B cell (primary cell): Measurements from ENCODE around the gene AFF3. TPM values are rescaled to one million over a fixed set of nuclear protein-coding genes. Genes with fewer than 3 reads are reported as not detected.

Experiments
- ATAC-seq: fragments of 200-7000 bp; cut with Tn5 transposase; one replicate; pipeline ENCODE4 v1.10.0; 2021; ENCODE audit warnings: low read depth, mild to moderate bottlenecking, moderate number of reproducible peaks, moderate library complexity
- CTCF ChIA-PET: fragments of 350-600 bp; sonication (Branson Sonifier 250); formaldehyde crosslinking; loops from one replicate; lab custom pipeline; 2021; ENCODE audit warnings: antibody characterized with exemption, inconsistent platforms; lab: Charles Lee
- POLR2A ChIA-PET: fragments of 350-600 bp; sonication (Branson Sonifier 250); formaldehyde crosslinking; loops from one replicate; lab custom pipeline; 2021; ENCODE audit warnings: antibody characterized with exemption; lab: Charles Lee
- DNase-seq: peaks from one replicate; pipeline ENCODE4 v3.0.0; 2013
- H2AFZ ChIP-seq: 2 replicates; pipeline ENCODE4 v1.6.1; 2012; ENCODE audit warnings: mild to moderate bottlenecking, low read depth, low read length; ENCODE audit not compliant: insufficient read depth, poor library complexity, severe bottlenecking
- H3K27ac ChIP-seq, 2 donors: 1 replicate in 1 of 2; 2 replicates in 1 of 2; pipeline ENCODE4 v1.5.1; 2012 to 2013; ENCODE audit warnings: low read length in 2 of 2, mild to moderate bottlenecking in 2 of 2, moderate library complexity in 1 of 2
- H3K27me3 ChIP-seq, 4 experiments: fragments of 200-600 bp in 1 of 4; sonication (generic) in 1 of 4; replicated peaks in 1 of 4; 1 replicate in 2 of 4; 2 replicates in 2 of 4; pipeline versions ENCODE4 v1.6.1 to v1.7.0; 2013 to 2016; ENCODE audit warnings: low read length in 3 of 4, mild to moderate bottlenecking in 2 of 4, mixed read lengths in 1 of 4, moderate library complexity in 1 of 4; ENCODE audit not compliant: insufficient read depth in 4 of 4, control insufficient read depth in 3 of 4; ENCODE audit errors: control extremely low read depth in 1 of 4
- H3K36me3 ChIP-seq, 2 experiments: replicated peaks in 1 of 2; 1 replicate in 1 of 2; 2 replicates in 1 of 2; pipeline versions ENCODE4 v1.6.1 to v1.7.1; 2013; ENCODE audit warnings: low read length in 1 of 2; ENCODE audit not compliant: insufficient read depth in 2 of 2, control insufficient read depth in 1 of 2; ENCODE audit errors: control extremely low read depth in 1 of 2, extremely low read depth in 1 of 2
- H3K4me1 ChIP-seq, 2 donors: fragments of 200-600 bp in 1 of 2; sonication (generic) in 1 of 2; 1 replicate in 1 of 2; 2 replicates in 1 of 2; pipeline versions ENCODE4 v1.5.1 to v1.6.1; 2013 to 2017; ENCODE audit warnings: low read length in 2 of 2; ENCODE audit not compliant: control insufficient read depth in 2 of 2, insufficient read depth in 2 of 2
- H3K4me2 ChIP-seq: replicated peaks from 2 replicates; pipeline ENCODE3; 2012; ENCODE audit warnings: mild to moderate bottlenecking, low read depth, low read length; ENCODE audit not compliant: poor library complexity, severe bottlenecking
- H3K4me3 ChIP-seq, 5 experiments: fragments of 200-600 bp in 1 of 5; sonication (generic) in 1 of 5; 1 replicate in 3 of 5; 2 replicates in 2 of 5; pipeline versions ENCODE4 v1.5.1 to v1.7.0; 2011 to 2016; ENCODE audit warnings: low read length in 4 of 5, mild to moderate bottlenecking in 4 of 5, low read depth in 2 of 5, control low read depth in 1 of 5, moderate library complexity in 1 of 5; ENCODE audit not compliant: insufficient read depth in 1 of 5; ENCODE audit errors: control extremely low read depth in 1 of 5, extremely low read depth in 1 of 5
- H3K79me2 ChIP-seq: fragments of 200-600 bp; sonication (generic); one replicate; pipeline ENCODE4 v1.6.0; 2016; ENCODE audit warnings: low read length; ENCODE audit not compliant: control insufficient read depth, insufficient read depth
- H3K9ac ChIP-seq: fragments of 200-600 bp; sonication (generic); 2 replicates; pipeline ENCODE4 v1.6.1; 2017; ENCODE audit warnings: mild to moderate bottlenecking, low read length, moderate library complexity
- H3K9me3 ChIP-seq, 3 donors: one replicate each; pipeline versions ENCODE4 v1.6.1 to v1.7.1; 2013; ENCODE audit warnings: low read length in 2 of 3; ENCODE audit not compliant: control insufficient read depth in 2 of 3, insufficient read depth in 1 of 3; ENCODE audit errors: control extremely low read depth in 1 of 3
- H4K20me1 ChIP-seq: 2 replicates; pipeline ENCODE4 v1.6.0; 2012; ENCODE audit warnings: mild to moderate bottlenecking, low read length; ENCODE audit not compliant: insufficient read depth, control insufficient read depth, poor library complexity, severe bottlenecking
- H3K27ac Mint-ChIP-seq: one replicate; pipeline ENCODE4 v1.8.0; 2021; ENCODE audit warnings: mixed read lengths
- H3K27me3 Mint-ChIP-seq: one replicate; pipeline ENCODE4 v1.8.0; 2021; ENCODE audit warnings: mixed read lengths
- H3K4me1 Mint-ChIP-seq: one replicate; pipeline ENCODE4 v1.8.0; 2021; ENCODE audit warnings: mixed read lengths
- H3K4me3 Mint-ChIP-seq: one replicate; pipeline ENCODE4 v1.8.0; 2021; ENCODE audit warnings: mixed read lengths
- H3K9me3 Mint-ChIP-seq: one replicate; pipeline ENCODE4 v1.8.0; 2022; ENCODE audit warnings: mixed read lengths; ENCODE audit not compliant: insufficient read depth
- CTCF ChIP-seq: fragments of 200-600 bp; IDR thresholded peaks from one replicate; pipeline ENCODE4 v1.8.0; 2022; ENCODE audit warnings: antibody characterized with exemption, mild to moderate bottlenecking
- EZH2 ChIP-seq: IDR thresholded peaks from 2 replicates; pipeline ENCODE4 v1.6.1; 2012; ENCODE audit warnings: borderline replicate concordance, low read depth, mild to moderate bottlenecking, moderate library complexity, low read length; ENCODE audit not compliant: insufficient read depth, poor library complexity, severe bottlenecking
- WGBS: methylation state at CpG from one replicate; pipeline ENCODE4 v1.1.5; 2013; ENCODE audit warnings: missing lambda C conversion rate; ENCODE audit not compliant: insufficient coverage; 5-methylcytosine and 5-hydroxymethylcytosine counted together
- intact Hi-C: fragments of 100-400 bp; cut with micrococcal nuclease; formaldehyde crosslinking; loops from one replicate; pipeline ENCODE4 v1.10.0; 2022
- polyA plus RNA-seq: library from polyadenylated mRNA; depleted of rRNA; stranded (reverse); fragments of >200 nt; gene quantifications from 2 replicates; pipeline ENCODE4 v1.2.3, GENCODE V29; 2012
- total RNA-seq, 2 donors: library from RNA; stranded (reverse); fragments of 120-200 nt in 1 of 2; gene quantifications; 1 replicate in 1 of 2; 2 replicates in 1 of 2; pipeline versions ENCODE4 v1.2.3 to v1.2.4, GENCODE V29; 2013 to 2022

The AFF3 gene
- total and polyA plus RNA-seq, 2 donors (not counting 1 experiment from before 2014, with no cell fraction given) = 117 to 830 TPM

DNA sequence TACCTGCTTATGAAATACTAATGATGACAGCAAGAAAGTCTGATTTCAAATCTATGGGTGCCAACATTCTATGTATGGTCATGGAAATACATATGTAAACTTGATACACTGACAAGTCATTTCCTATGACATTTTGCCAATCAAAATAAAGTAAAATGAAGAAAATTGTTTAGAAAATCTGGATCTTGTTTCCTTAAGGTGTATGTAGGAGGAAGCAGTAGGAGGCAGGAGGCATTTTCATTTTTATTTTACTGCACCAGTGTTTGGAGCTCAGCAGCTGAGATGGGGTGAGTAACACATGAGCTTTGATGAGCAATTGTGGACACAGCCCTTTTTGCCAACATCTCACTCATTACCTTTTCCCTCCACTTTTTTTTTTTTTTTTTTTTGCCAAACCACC, 167.0 kb downstream of the AFF3 start:
- Histone ChIP-seq H3K36me3 (peaks cover 4 to 67% of the 10 kb centered on the region in 2 experiments), H3K4me3 (no peak overlapping the region), H3K79me2 (peaks cover 88% of the 10 kb centered on the region), H2AFZ (no peak overlapping the region), H3K27me3 (no peaks in the 10 kb centered on the region), H3K27ac (no peak overlapping the region), H3K9me3 (no peaks in the 10 kb centered on the region), H3K4me1 (no peaks in the 10 kb centered on the region), H3K9ac (no peak overlapping the region), H3K4me2 (no peak overlapping the region), H4K20me1 (peaks cover 70% of the 10 kb centered on the region)
- ChIA-PET POLR2A (interaction anchor here (0.6 kb wide), 1 partner anchor 170 kb away, joined by 5 read pairs; no protein-coding TSS in a partner anchor), CTCF (interaction anchor here (0.6 kb wide), 1 partner anchor 9 kb away, joined by 3 read pairs; no protein-coding TSS in a partner anchor)
- Mint-ChIP-seq H3K27me3 (no peaks in the 10 kb centered on the region), H3K4me3 (no peak overlapping the region), H3K9me3 (no peaks in the 10 kb centered on the region), H3K27ac (no peak overlapping the region), H3K4me1 (peaks cover 15% of the 10 kb centered on the region)
- intact Hi-C loops = no loop called here
- ATAC-seq (no peak), DNase-seq (no peak)
- no peak for TF ChIP-seq EZH2
- TF ChIP-seq CTCF = no peak

- Mint-ChIP-seq H3K4me1 (peaks cover 16% of the 10 kb centered on the region), H3K27me3 (no peaks in the 10 kb centered on the region), H3K4me3 (no peak overlapping the region), H3K9me3 (no peaks in the 10 kb centered on the region), H3K27ac (peak overlapping the region; percentile 20)
- Histone ChIP-seq H3K9ac (no peak overlapping the region), H3K4me1 (no peaks in the 10 kb centered on the region), H4K20me1 (peaks cover 71% of the 10 kb centered on the region), H3K4me3 (no peak overlapping the region), H3K27me3 (no peaks in the 10 kb centered on the region), H3K9me3 (no peaks in the 10 kb centered on the region), H2AFZ (no peak overlapping the region), H3K27ac (no peak overlapping the region), H3K36me3 (peaks cover under 1 to 64% of the 10 kb centered on the region in 2 experiments), H3K4me2 (no peak overlapping the region), H3K79me2 (peaks cover 88% of the 10 kb centered on the region)
- no peak for ATAC-seq
- no peak for TF ChIP-seq EZH2
- TF ChIP-seq CTCF = no peak
- intact Hi-C loops = no loop called here
- WGBS = 100% methylated on average over 1 of the region's 3 CpGs
- no peak for DNase-seq
- CTCF ChIA-PET = interaction anchor here (0.6 kb wide), 1 partner anchor 9 kb away, joined by 3 read pairs; no protein-coding TSS in a partner anchor
- POLR2A ChIA-PET = interaction anchor here (0.6 kb wide), 1 partner anchor 170 kb away, joined by 5 read pairs; no protein-coding TSS in a partner anchor
Measured at GRCh38 chr2:99974682-99975375, 167.6 kb downstream of the AFF3 start.
